Gastroesophageal sphincter (tissue), 4 donors: ENCODE measurements around the gene GPR39. TPM values are rescaled to one million over a fixed set of nuclear protein-coding genes. Genes with fewer than 3 reads are reported as not detected.
"Not testable (repeated sequence)": the region's sequence is repeated elsewhere in the genome, so short reads cannot be mapped to it uniquely, and the experiment has no call there.

Experiments
- ATAC-seq: fragments of 150-250 bp; one replicate; pipeline ENCODE4 v1.9.1; 2016; ENCODE audit warnings: mild to moderate bottlenecking, moderate library complexity
- H3K27ac ChIP-seq, 4 donors: fragments of 200-600 bp; sonication (generic) in 3 of 4; 1 replicate in 3 of 4; 2 replicates in 1 of 4; pipeline ENCODE4 v1.5.1; 2016 to 2019
- H3K27me3 ChIP-seq: fragments of 200-600 bp; sonication (generic); one replicate; pipeline ENCODE4 v1.5.1; 2019
- H3K36me3 ChIP-seq, 2 donors: fragments of 200-600 bp; sonication (generic); one replicate each; pipeline ENCODE4 v1.5.1; 2019; ENCODE audit warnings: control low read depth in 1 of 2
- H3K4me1 ChIP-seq, 3 donors: fragments of 200-600 bp; sonication (generic); 1 replicate in 2 of 3; 2 replicates in 1 of 3; pipeline ENCODE4 v1.5.1; 2016 to 2019; ENCODE audit warnings: control low read depth in 2 of 3
- H3K4me3 ChIP-seq, 2 donors: fragments of 200-600 bp; sonication (generic); one replicate each; pipeline ENCODE4 v1.5.1; 2019; ENCODE audit warnings: mild to moderate bottlenecking in 1 of 2, moderate library complexity in 1 of 2
- H3K9me3 ChIP-seq, 3 donors: fragments of 200-600 bp; sonication (generic); one replicate each; pipeline ENCODE4 v1.5.1; 2017 to 2019; ENCODE audit warnings: control low read depth in 2 of 3
- CTCF ChIP-seq, 4 experiments: fragments of 200-600 bp in 2 of 4; fragments of 450-650 bp in 2 of 4; sonication (generic) in 1 of 4; IDR thresholded peaks; one replicate each; pipeline ENCODE4 v1.5.1; 2017 to 2019; ENCODE audit warnings: antibody characterized with exemption in 4 of 4, mild to moderate bottlenecking in 2 of 4, moderate library complexity in 2 of 4
- EP300 ChIP-seq: sonication (generic); formaldehyde crosslinking; IDR thresholded peaks from one replicate; pipeline ENCODE4 v1.6.1; 2017; ENCODE audit warnings: antibody characterized with exemption, mild to moderate bottlenecking
- POLR2A ChIP-seq, 2 donors: fragments of 450-650 bp; IDR thresholded peaks; one replicate each; pipeline ENCODE4 v1.6.1; 2017; ENCODE audit warnings: antibody characterized with exemption in 2 of 2, mild to moderate bottlenecking in 2 of 2, moderate library complexity in 1 of 2
- POLR2AphosphoS5 ChIP-seq: sonication (generic); formaldehyde crosslinking; IDR thresholded peaks from one replicate; pipeline ENCODE4 v1.6.1; 2017; ENCODE audit warnings: antibody characterized with exemption
- WGBS, 2 donors: methylation state at CpG; one replicate each; pipeline ENCODE4 v1.1.5; 2018; ENCODE audit warnings: low coverage in 1 of 2; 5-methylcytosine and 5-hydroxymethylcytosine counted together
- total RNA-seq, 4 donors: library from RNA; depleted of rRNA; stranded (reverse); fragments of >200 nt; gene quantifications; one replicate each; pipeline ENCODE4 v1.1.0, GENCODE V29; 2016

GPR39 gene
- total RNA-seq, 4 donors from 2014 or later = 0.46 to 2.6 (median 0.69) TPM; not detected in 1

DNA sequence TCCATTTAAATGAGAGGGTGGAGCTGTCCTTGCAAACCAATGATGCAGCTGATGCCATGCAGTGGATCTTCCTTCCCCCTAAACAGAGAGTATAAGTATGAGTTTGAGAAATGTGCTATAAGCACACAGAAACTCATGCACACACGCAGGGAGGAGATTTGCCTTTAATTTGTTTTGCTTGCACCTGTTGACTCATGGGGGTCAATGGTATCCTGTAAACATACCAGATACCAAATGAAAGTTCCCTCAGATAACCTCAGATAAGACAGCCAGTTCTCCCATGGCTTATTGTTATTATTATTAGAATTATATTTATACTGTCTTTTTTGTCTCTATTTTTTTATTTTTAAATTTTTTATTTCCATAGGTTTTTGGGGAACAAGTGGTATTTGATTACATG lies 29.5 kb upstream of the GPR39 start:
- no peaks in the 10 kb centered on the region for H3K4me1 ChIP-seq
- no peaks in the 10 kb centered on the region for H3K36me3 ChIP-seq
- WGBS, 2 donors = 67 to 86% methylated on average over 1 of the region's 1 CpG
- H3K27me3 ChIP-seq = peaks cover 7% of the 10 kb centered on the region
- TF ChIP-seq CTCF (IDR thresholded peaks at IDR 0.05) = no peak
- ATAC-seq = no peak
- H3K27ac ChIP-seq = no peak overlapping the region
- peaks cover 0 to 5% (median 0%) of the 10 kb centered on the region in 3 donors for H3K9me3 ChIP-seq
- no peak overlapping the region for H3K4me3 ChIP-seq

DNA sequence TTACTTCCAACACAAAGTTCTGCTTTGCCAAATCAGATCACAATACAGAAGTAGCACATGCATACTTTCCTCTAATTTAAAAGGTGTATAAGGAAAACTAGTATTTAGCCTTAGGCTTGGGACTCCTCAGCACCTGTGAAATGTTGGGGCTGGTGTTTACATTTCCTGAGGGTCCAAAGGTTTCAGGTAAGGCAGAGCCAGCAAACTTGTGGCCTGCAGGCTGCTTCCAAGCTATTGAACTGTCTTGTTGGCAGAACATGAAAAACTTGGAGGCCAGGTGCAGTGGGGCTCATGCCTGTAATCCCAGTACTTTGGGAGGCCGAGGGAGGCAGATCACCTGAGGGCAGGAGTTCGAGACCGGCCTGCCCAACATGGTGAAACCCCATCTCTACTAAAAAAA lies 26.5 kb upstream of the GPR39 start:
- Histone ChIP-seq H3K27me3 (peaks cover 7% of the 10 kb centered on the region), H3K4me1 (no peaks in the 10 kb centered on the region), H3K36me3 (no peaks in the 10 kb centered on the region), H3K27ac (no peak overlapping the region), H3K9me3 (peaks cover 0 to 5% (median 0%) of the 10 kb centered on the region in 3 donors), H3K4me3 (no peak overlapping the region)
- no peak for ATAC-seq
- TF ChIP-seq CTCF (IDR thresholded peaks at IDR 0.05) (no peak), POLR2AphosphoS5 (no peak), EP300 (no peak), POLR2A (IDR thresholded peaks at IDR 0.05) (no peak)
- 60 to 100% methylated on average over 1 of the region's 3 CpGs for WGBS, 2 donors

DNA sequence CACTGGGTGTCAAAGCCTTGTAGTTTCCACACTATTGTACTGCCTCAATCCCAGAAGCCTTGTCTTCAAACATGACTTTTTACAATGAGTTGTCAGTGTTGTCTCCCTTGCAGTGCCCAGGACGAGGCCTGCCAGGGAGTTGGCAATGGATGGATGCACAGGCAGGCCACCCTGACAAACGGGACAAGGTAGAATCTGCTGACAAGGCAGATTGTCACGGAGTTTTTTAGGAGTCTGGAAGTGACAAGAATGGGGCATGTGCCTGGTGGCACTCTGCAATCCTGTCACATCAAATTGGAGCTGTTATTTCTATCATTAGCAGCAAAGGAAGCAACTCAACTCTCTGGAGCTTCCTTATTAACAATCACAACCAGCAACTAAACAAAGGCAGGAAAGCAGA lies 25.2 kb upstream of the GPR39 start:
- no peak for ATAC-seq

DNA sequence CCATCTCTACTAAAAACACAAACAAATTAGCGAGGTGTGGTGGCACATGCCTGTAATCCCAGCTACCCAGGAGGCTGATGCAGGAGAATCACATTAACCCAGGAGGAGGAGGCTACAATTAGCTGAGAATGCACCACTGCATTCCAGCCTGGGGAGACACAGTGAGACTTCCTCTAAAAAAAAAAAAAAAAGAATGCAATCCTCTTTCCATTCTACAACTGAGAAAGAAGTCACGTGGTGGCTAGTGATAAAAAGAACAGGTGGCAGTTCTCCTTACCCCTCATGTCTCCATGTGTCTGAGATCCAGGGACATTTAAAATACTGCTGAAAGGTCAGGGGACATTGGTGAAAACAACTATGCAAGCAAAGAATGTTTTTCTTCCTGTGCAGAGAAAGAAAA lies 24.4 kb upstream of the GPR39 start:
- ATAC-seq = no peak
- H3K27me3 ChIP-seq = peaks cover 7% of the 10 kb centered on the region
- no peak overlapping the region for H3K4me3 ChIP-seq
- H3K27ac ChIP-seq = no peak overlapping the region
- peaks cover 0 to 5% (median 0%) of the 10 kb centered on the region in 3 donors for H3K9me3 ChIP-seq
- H3K36me3 ChIP-seq = no peaks in the 10 kb centered on the region
- no peaks in the 10 kb centered on the region for H3K4me1 ChIP-seq
- 0 to 28% methylated on average over 1 to 2 of the region's 2 CpGs for WGBS, 2 donors
- TF ChIP-seq POLR2A (IDR thresholded peaks at IDR 0.05) (no peak), CTCF (IDR thresholded peaks at IDR 0.05) (no peak), EP300 (no peak), POLR2AphosphoS5 (no peak)

More for the DNA sequence above, 25.2 kb upstream of the GPR39 start:
- Histone ChIP-seq H3K36me3 (no peaks in the 10 kb centered on the region), H3K27ac (no peak overlapping the region), H3K4me1 (no peaks in the 10 kb centered on the region), H3K4me3 (no peak overlapping the region), H3K27me3 (peaks cover 7% of the 10 kb centered on the region), H3K9me3 (peaks cover 0 to 5% (median 0%) of the 10 kb centered on the region in 3 donors)
- WGBS, 2 donors = 66% methylated on average over 2 of the region's 3 CpGs; no CpG with 5 or more reads in 1 of the 2 donors
- no peak for TF ChIP-seq EP300
- no peak for TF ChIP-seq POLR2AphosphoS5
- TF ChIP-seq CTCF (IDR thresholded peaks at IDR 0.05) = no peak
- TF ChIP-seq POLR2A (IDR thresholded peaks at IDR 0.05) = no peak

- no peak overlapping the region for H3K4me3 ChIP-seq
- TF ChIP-seq CTCF (IDR thresholded peaks at IDR 0.05) (no peak), POLR2A (IDR thresholded peaks at IDR 0.05) (no peak), EP300 (no peak), POLR2AphosphoS5 (no peak)
- 55 to 63% methylated on average over 6 to 7 of the region's 7 CpGs for WGBS, 2 donors
- H3K9me3 ChIP-seq = peaks cover 0 to 5% (median 0%) of the 10 kb centered on the region in 3 donors
- ATAC-seq = no peak
- H3K27ac ChIP-seq = no peak overlapping the region
- no peaks in the 10 kb centered on the region for H3K36me3 ChIP-seq
- peaks cover 10% of the 10 kb centered on the region for H3K27me3 ChIP-seq
- no peaks in the 10 kb centered on the region for H3K4me1 ChIP-seq
Measured at GRCh38 chr2:132392879-132393278, 23.7 kb upstream of the GPR39 start.

- not testable (repeated sequence) for H3K4me3 ChIP-seq, ATAC-seq, H3K36me3 ChIP-seq, H3K9me3 ChIP-seq, H3K4me1 ChIP-seq, H3K27ac ChIP-seq
- peaks cover 12% of the 10 kb centered on the region for H3K27me3 ChIP-seq
- 21 to 72% methylated on average over 2 to 3 of the region's 3 CpGs for WGBS, 2 donors
Measured at GRCh38 chr2:132397042-132397441, 19.6 kb upstream of the GPR39 start.
